Mesendoderm (in vitro differentiated cells): ENCODE data around the gene SLAMF7.
"Not testable (repeated sequence)": the region's sequence is repeated elsewhere in the genome, so short reads cannot be mapped to it uniquely, and the experiment has no call there.

Experiments
- DNase-seq: peaks from one replicate; pipeline ENCODE4 v3.0.0; 2013
- H2AK5ac ChIP-seq: 2 replicates; pipeline ENCODE4 v1.6.1; 2013; ENCODE audit warnings: low read length, inconsistent platforms
- H2BK120ac ChIP-seq: 2 replicates; pipeline ENCODE4 v1.6.1; 2013; ENCODE audit warnings: low read depth, mild to moderate bottlenecking, low read length, moderate library complexity, mixed read lengths
- H2BK15ac ChIP-seq: replicated peaks from 2 replicates; pipeline ENCODE4 v1.6.1; 2013; ENCODE audit warnings: low read depth, mild to moderate bottlenecking, moderate library complexity
- H2BK5ac ChIP-seq: 2 replicates; pipeline ENCODE4 v1.6.1; 2013; ENCODE audit warnings: low read length, inconsistent platforms
- H3K18ac ChIP-seq: 2 replicates; pipeline ENCODE4 v1.6.1; 2013; ENCODE audit warnings: mild to moderate bottlenecking, low read length, mixed read lengths
- H3K23ac ChIP-seq: one replicate; pipeline ENCODE4 v1.6.1; 2013; ENCODE audit warnings: low read length
- H3K27ac ChIP-seq: 2 replicates; pipeline ENCODE4 v1.5.1; 2013; ENCODE audit warnings: low read depth, mild to moderate bottlenecking, inconsistent platforms, low read length, moderate library complexity
- H3K27me3 ChIP-seq: 2 replicates; pipeline ENCODE4 v1.6.1; 2013; ENCODE audit warnings: low read length, control low read depth, mild to moderate bottlenecking, inconsistent platforms; ENCODE audit not compliant: insufficient read depth, poor library complexity
- H3K36me3 ChIP-seq: 2 replicates; pipeline ENCODE4 v1.6.1; 2013; ENCODE audit warnings: low read length, inconsistent platforms; ENCODE audit not compliant: control insufficient read depth, insufficient read depth
- H3K4ac ChIP-seq: one replicate; pipeline ENCODE4 v1.6.1; 2013; ENCODE audit warnings: low read depth, mild to moderate bottlenecking, low read length, moderate library complexity
- H3K4me1 ChIP-seq: 2 replicates; pipeline ENCODE4 v1.6.1; 2013; ENCODE audit warnings: low read depth, low read length, inconsistent platforms; ENCODE audit not compliant: control insufficient read depth
- H3K4me2 ChIP-seq: 2 replicates; pipeline ENCODE4 v1.6.1; 2013; ENCODE audit warnings: low read length
- H3K4me3 ChIP-seq: 2 replicates; pipeline ENCODE4 v1.5.1; 2013; ENCODE audit warnings: mild to moderate bottlenecking, low read length
- H3K56ac ChIP-seq: one replicate; pipeline ENCODE4 v1.6.1; 2013; ENCODE audit warnings: low read length
- H3K79me1 ChIP-seq: 2 replicates; pipeline ENCODE4 v1.6.1; 2013; ENCODE audit warnings: low read length, inconsistent platforms
- H3K79me2 ChIP-seq: 2 replicates; pipeline ENCODE4 v1.6.1; 2013; ENCODE audit warnings: mild to moderate bottlenecking, low read length; ENCODE audit not compliant: control insufficient read depth, insufficient read depth
- H3K9ac ChIP-seq: 2 replicates; pipeline ENCODE4 v1.6.1; 2013; ENCODE audit warnings: low read length, inconsistent platforms
- H4K5ac ChIP-seq: one replicate; pipeline ENCODE4 v1.6.1; 2013; ENCODE audit warnings: low read length
- H4K8ac ChIP-seq: one replicate; pipeline ENCODE4 v1.6.1; 2013; ENCODE audit warnings: low read depth, mild to moderate bottlenecking, control low read depth, low read length, moderate library complexity
- WGBS: extraction: QIAGEN DNeasy Blood & Tissue Kit; methylation state at CpG from one replicate; pipeline ENCODE4 v1.1.7; 2013; ENCODE audit warnings: low lambda C conversion rate, missing lambda C conversion rate; ENCODE audit not compliant: insufficient coverage; ENCODE audit errors: extremely low coverage; 5-methylcytosine and 5-hydroxymethylcytosine counted together

Gene SLAMF7

DNA sequence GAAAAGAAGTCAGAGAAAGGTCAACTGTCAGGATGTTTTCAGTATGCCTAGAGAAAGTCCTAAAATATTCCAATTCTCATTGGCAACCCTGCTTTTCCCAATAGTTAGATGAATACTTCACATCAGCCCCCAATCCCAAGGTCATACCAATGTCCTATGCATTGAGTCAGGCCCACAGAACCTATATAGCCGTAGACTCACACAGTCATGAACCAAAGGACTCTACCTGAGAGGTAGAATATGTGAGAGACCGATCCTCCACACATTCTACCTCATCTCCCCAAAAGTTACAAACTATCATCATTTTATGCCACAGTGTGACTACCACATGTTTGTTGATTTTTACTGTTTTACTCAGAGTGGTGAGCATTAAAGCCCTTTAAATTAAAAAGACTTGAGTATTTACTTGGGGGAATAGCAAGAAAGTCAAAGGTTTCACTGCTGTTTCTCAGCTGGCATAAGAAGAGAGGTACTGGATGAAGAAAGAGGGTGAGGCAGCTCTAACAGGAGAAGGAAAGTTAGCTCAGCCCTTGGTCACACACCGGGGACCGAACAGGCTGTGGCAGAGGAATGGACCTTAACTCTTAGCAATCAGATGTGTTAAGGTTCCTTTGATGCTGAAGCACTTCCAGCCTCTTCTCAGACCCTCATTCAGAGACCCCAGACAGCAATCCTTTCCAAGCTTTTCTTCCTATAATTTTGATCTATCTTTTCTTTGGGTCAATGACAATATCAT is 28.4 kb upstream of the SLAMF7 start:
- no peak overlapping the region for H3K27ac ChIP-seq
- no peaks in the 10 kb centered on the region for H3K79me2 ChIP-seq
- no peak overlapping the region for H3K18ac ChIP-seq
- no peak overlapping the region for H3K4me2 ChIP-seq
- no peak overlapping the region for H2BK120ac ChIP-seq
- H4K8ac ChIP-seq = no peak overlapping the region
- no peaks in the 10 kb centered on the region for H3K36me3 ChIP-seq
- H4K5ac ChIP-seq = no peak overlapping the region
- H2BK15ac ChIP-seq = no peak overlapping the region
- no CpG with 5 or more reads among the region's 4 CpGs for WGBS
- H3K56ac ChIP-seq = no peak overlapping the region
- H3K4me1 ChIP-seq = no peaks in the 10 kb centered on the region
- no peaks in the 10 kb centered on the region for H3K27me3 ChIP-seq
- H3K23ac ChIP-seq = no peak overlapping the region
- no peak overlapping the region for H3K4me3 ChIP-seq
- DNase-seq = no peak
- H2BK5ac ChIP-seq = no peak overlapping the region
- H3K4ac ChIP-seq = no peak overlapping the region
- no peak overlapping the region for H3K9ac ChIP-seq
- H2AK5ac ChIP-seq = no peak overlapping the region
- no peaks in the 10 kb centered on the region for H3K79me1 ChIP-seq

GRCh38 chr1:160711276-160711601 is 27.8 kb upstream of the SLAMF7 start:
- H3K79me1 ChIP-seq = no peaks in the 10 kb centered on the region
- no peak overlapping the region for H2BK120ac ChIP-seq
- no peak overlapping the region for H2BK15ac ChIP-seq
- no peak overlapping the region for H3K4ac ChIP-seq
- no peaks in the 10 kb centered on the region for H3K36me3 ChIP-seq
- no peak overlapping the region for H4K8ac ChIP-seq
- H3K9ac ChIP-seq = no peak overlapping the region
- no peak for DNase-seq
- no peak overlapping the region for H3K23ac ChIP-seq
- WGBS = no CpG with 5 or more reads among the region's 2 CpGs
- no peak overlapping the region for H3K4me3 ChIP-seq
- no peak overlapping the region for H3K27ac ChIP-seq
- H3K4me1 ChIP-seq = no peaks in the 10 kb centered on the region
- no peaks in the 10 kb centered on the region for H3K79me2 ChIP-seq
- H3K4me2 ChIP-seq = no peak overlapping the region
- H4K5ac ChIP-seq = no peak overlapping the region
- no peak overlapping the region for H2AK5ac ChIP-seq
- no peak overlapping the region for H3K56ac ChIP-seq
- H2BK5ac ChIP-seq = no peak overlapping the region
- no peak overlapping the region for H3K18ac ChIP-seq
- no peaks in the 10 kb centered on the region for H3K27me3 ChIP-seq

DNA sequence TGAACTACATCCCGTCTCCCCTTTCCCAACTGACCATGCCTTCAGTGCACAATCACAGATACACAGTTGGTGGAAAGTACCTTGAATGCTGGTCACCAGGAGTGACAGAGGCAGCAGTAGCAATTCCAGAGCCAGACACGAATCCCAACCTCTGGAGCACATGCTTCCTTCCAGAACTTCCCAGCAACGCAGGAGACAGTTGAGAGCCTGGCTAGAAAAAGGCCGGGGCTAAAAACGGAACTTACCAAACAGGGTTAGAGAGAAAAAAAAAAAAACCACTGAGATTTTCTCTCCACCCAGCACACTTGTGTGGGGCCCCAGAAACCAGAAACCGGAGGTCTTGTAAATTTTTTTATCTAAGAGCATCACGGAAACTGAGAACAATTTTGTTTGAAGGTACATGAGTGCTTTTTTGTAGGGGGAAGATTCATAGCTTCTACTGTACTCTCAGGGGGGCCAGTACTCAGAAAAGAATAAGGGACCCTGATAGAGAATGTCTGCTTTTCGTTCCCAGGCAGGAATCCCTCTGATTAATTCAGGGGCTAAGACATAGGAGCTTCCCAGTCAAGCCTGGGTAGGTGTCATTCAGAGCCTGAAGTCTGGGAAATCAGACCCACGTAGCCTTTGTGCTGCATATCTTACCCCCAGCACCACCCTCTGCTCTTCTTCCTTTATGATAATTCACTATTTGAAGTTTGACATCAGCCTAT is 27.3 kb upstream of the SLAMF7 start, which contains the start of gene CD48:
CD48 (minus strand) TSS at position 221 of the 710 bp plus-strand sequence; CDS start at position 162, 59 bp downstream.
- no peak within 1 kb of the TSS for H2BK120ac ChIP-seq
- H3K56ac ChIP-seq = no peak within 1 kb of the TSS
- H3K18ac ChIP-seq = no peak within 1 kb of the TSS
- no peaks in the 10 kb centered on the region for H3K27me3 ChIP-seq
- no peak within 1 kb of the TSS for H4K8ac ChIP-seq
- no peaks in the 10 kb centered on the region for H3K36me3 ChIP-seq
- H3K4ac ChIP-seq = no peak within 1 kb of the TSS
- H3K27ac ChIP-seq = no peak within 1 kb of the TSS
- no peaks in the 10 kb centered on the region for H3K79me2 ChIP-seq
- no peak within 1 kb of the TSS for H3K23ac ChIP-seq
- H4K5ac ChIP-seq = no peak within 1 kb of the TSS
- H2AK5ac ChIP-seq = no peak within 1 kb of the TSS
- H2BK15ac ChIP-seq = no peak within 1 kb of the TSS
- DNase-seq = no peak
- H3K9ac ChIP-seq = no peak within 1 kb of the TSS
- H2BK5ac ChIP-seq = no peak within 1 kb of the TSS
- no peak within 1 kb of the TSS for H3K4me3 ChIP-seq
- no peaks in the 10 kb centered on the region for H3K4me1 ChIP-seq
- no CpG with 5 or more reads among the region's 9 CpGs for WGBS
- H3K4me2 ChIP-seq = no peak within 1 kb of the TSS
- H3K79me1 ChIP-seq = no peaks in the 10 kb centered on the region

DNA sequence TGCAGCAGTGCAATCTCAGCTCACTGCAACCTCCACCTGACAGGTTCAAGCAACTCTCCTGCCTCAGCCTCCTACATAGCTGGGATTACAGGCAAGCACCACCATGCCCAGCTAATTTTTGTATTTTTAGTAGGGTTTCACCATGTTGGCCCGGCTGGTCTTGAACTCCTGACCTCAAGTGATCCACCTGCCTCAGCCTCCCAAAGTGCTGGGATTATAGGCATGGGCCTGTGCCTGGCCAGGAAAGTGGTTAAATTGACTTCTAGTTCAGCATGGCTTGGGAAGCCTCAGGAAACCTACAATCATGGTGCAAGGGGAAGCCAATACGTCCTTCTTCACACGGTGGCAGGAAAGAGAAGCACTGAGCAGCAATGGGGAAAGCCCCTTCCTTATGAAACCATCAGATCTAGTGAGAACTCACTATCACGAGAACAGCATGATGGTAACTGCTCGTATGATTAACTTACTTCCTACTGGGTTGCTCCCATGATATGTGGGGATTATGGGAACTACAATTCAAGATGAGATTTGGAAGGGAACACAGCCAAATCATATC is 26.4 kb upstream of the SLAMF7 start:
- not testable (repeated sequence) for H3K4ac ChIP-seq, H3K27me3 ChIP-seq, H3K27ac ChIP-seq, H3K9ac ChIP-seq, H2AK5ac ChIP-seq, H2BK5ac ChIP-seq, H3K79me2 ChIP-seq, H4K8ac ChIP-seq, H2BK15ac ChIP-seq, H3K56ac ChIP-seq, H3K23ac ChIP-seq, DNase-seq, H4K5ac ChIP-seq, H3K4me2 ChIP-seq, H2BK120ac ChIP-seq, H3K4me1 ChIP-seq, H3K79me1 ChIP-seq, H3K36me3 ChIP-seq, H3K4me3 ChIP-seq, H3K18ac ChIP-seq
- WGBS = no CpG with 5 or more reads among the region's 5 CpGs

- no peak for DNase-seq
- H3K27me3 ChIP-seq = no peaks in the 10 kb centered on the region
Measured at GRCh38 chr1:160713161-160713560, 25.9 kb upstream of the SLAMF7 start.

More at GRCh38 chr1:160713161-160713560, 25.9 kb upstream of the SLAMF7 start:
- Histone ChIP-seq H2BK15ac (no peak overlapping the region), H3K18ac (no peak overlapping the region), H3K9ac (no peak overlapping the region), H2AK5ac (no peak overlapping the region), H3K79me2 (no peaks in the 10 kb centered on the region), H2BK120ac (no peak overlapping the region), H3K36me3 (no peaks in the 10 kb centered on the region), H3K4me1 (no peaks in the 10 kb centered on the region), H3K4me3 (no peak overlapping the region), H3K56ac (no peak overlapping the region), H3K27ac (no peak overlapping the region), H3K4ac (no peak overlapping the region), H3K23ac (no peak overlapping the region), H2BK5ac (no peak overlapping the region), H4K5ac (no peak overlapping the region), H3K4me2 (no peak overlapping the region), H3K79me1 (no peaks in the 10 kb centered on the region), H4K8ac (no peak overlapping the region)
- WGBS = no CpG with 5 or more reads among the region's 1 CpG
